SK-N-SH (cell line): Measurements from ENCODE around the gene ANK2. TPM values are rescaled to one million over a fixed set of nuclear protein-coding genes. Genes with fewer than 3 reads are reported as not detected.

Experiments used
- CTCF ChIA-PET: fragments of 300-600, 350-600 bp; formaldehyde crosslinking; extraction: SDS; loops from one replicate; lab custom pipeline; 2021; lab: Yijun Ruan, JAX
- POLR2A ChIA-PET: fragments of 350-600 bp; sonication (Branson Sonifier 250); formaldehyde crosslinking; extraction: SDS; loops from one replicate; lab custom pipeline; 2020; ENCODE audit warnings: antibody characterized with exemption, inconsistent platforms; lab: Yijun Ruan, JAX
- DNase-seq: peaks from one replicate; pipeline ENCODE4 v3.0.0; 2012
- H2AFZ ChIP-seq: fragments of 200-600 bp; sonication (generic); 2 replicates; pipeline ENCODE4 v1.8.1; 2016; ENCODE audit warnings: antibody characterized with exemption, mild to moderate bottlenecking, low read depth
- H3F3A ChIP-seq: fragments of 200-600 bp; sonication (generic); replicated peaks from 2 replicates; pipeline ENCODE3; 2016; ENCODE audit warnings: antibody characterized with exemption, mild to moderate bottlenecking; ENCODE audit not compliant: insufficient read depth
- H3K27ac ChIP-seq, 2 experiments: fragments of 200-500 bp in 1 of 2; fragments of 200-600 bp in 1 of 2; sonication (Bioruptor generic) in 1 of 2; sonication (generic), shearing (Covaris generic) in 1 of 2; 2 replicates each; pipeline versions ENCODE4 v1.5.1 to v1.6.1; 2014 to 2016; ENCODE audit warnings: low read depth in 2 of 2, inconsistent platforms in 1 of 2, low read length in 1 of 2, mild to moderate bottlenecking in 1 of 2, mixed read lengths in 1 of 2
- H3K27me3 ChIP-seq: fragments of 200-600 bp; sonication (generic), shearing (Covaris generic); 2 replicates; pipeline ENCODE4 v1.6.1; 2016; ENCODE audit warnings: mixed run types; ENCODE audit not compliant: insufficient read depth
- H3K36me3 ChIP-seq, 2 experiments: fragments of 200-500 bp in 1 of 2; fragments of 200-600 bp in 1 of 2; sonication (Bioruptor generic) in 1 of 2; sonication (generic) in 1 of 2; replicated peaks in 1 of 2; 2 replicates each; pipeline versions ENCODE3 to v1.5.1; 2014 to 2016; ENCODE audit warnings: low read length in 1 of 2, mild to moderate bottlenecking in 1 of 2; ENCODE audit not compliant: insufficient read depth in 2 of 2, control insufficient read depth in 1 of 2
- H3K4me1 ChIP-seq, 2 experiments: fragments of 200-500 bp in 1 of 2; fragments of 200-600 bp in 1 of 2; sonication (Bioruptor generic) in 1 of 2; sonication (generic), shearing (Covaris generic) in 1 of 2; 2 replicates each; pipeline versions ENCODE4 v1.5.1 to v1.6.1; 2014 to 2016; ENCODE audit warnings: low read depth in 1 of 2, low read length in 1 of 2, mixed run types in 1 of 2; ENCODE audit not compliant: insufficient read depth in 2 of 2, control insufficient read depth in 1 of 2
- H3K4me2 ChIP-seq: fragments of 200-600 bp; sonication (generic), shearing (Covaris generic); 2 replicates; pipeline ENCODE4 v1.6.1; 2017; ENCODE audit warnings: mixed run types
- H3K4me3 ChIP-seq, 2 experiments: fragments of 200-500 bp in 1 of 2; fragments of 200-600 bp in 1 of 2; sonication (Bioruptor generic) in 1 of 2; sonication (generic), shearing (Covaris generic) in 1 of 2; 2 replicates each; pipeline versions ENCODE4 v1.5.1 to v1.8.1; 2014 to 2016; ENCODE audit warnings: low read depth in 2 of 2, inconsistent platforms in 1 of 2, low read length in 1 of 2, mild to moderate bottlenecking in 1 of 2, mixed read lengths in 1 of 2, moderate library complexity in 1 of 2
- H3K79me2 ChIP-seq: fragments of 200-600 bp; sonication (generic); 2 replicates; pipeline ENCODE4 v1.8.1; 2017; ENCODE audit warnings: mild to moderate bottlenecking; ENCODE audit not compliant: insufficient read depth
- H3K9ac ChIP-seq: fragments of 200-600 bp; sonication (generic); 2 replicates; pipeline ENCODE4 v1.6.1; 2017; ENCODE audit warnings: mixed run types
- H3K9me2 ChIP-seq: fragments of 200-600 bp; sonication (generic); 2 replicates; pipeline ENCODE4 v1.6.1; 2017; ENCODE audit warnings: mixed run types
- H3K9me3 ChIP-seq: fragments of 200-600 bp; sonication (generic); 2 replicates; pipeline ENCODE4 v1.6.1; 2017; ENCODE audit warnings: mixed run types, mild to moderate bottlenecking, moderate library complexity
- H4K20me1 ChIP-seq: fragments of 200-600 bp; sonication (generic); 2 replicates; pipeline ENCODE4 v1.6.1; 2017; ENCODE audit warnings: mild to moderate bottlenecking, mixed run types; ENCODE audit not compliant: insufficient read depth
- CHD2 ChIP-seq: fragments of 150-350 bp; IDR thresholded peaks from 2 replicates; pipeline ENCODE4 v1.6.1; 2018; ENCODE audit warnings: low read length; ENCODE audit not compliant: partially characterized antibody
- CTCF ChIP-seq: fragments of 200-600 bp; sonication (generic); IDR thresholded peaks from 2 replicates; pipeline ENCODE4 v1.6.1; 2017; ENCODE audit warnings: antibody characterized with exemption, mild to moderate bottlenecking, moderate library complexity
- EP300 ChIP-seq, 2 experiments: IDR thresholded peaks; 2 replicates each; pipeline versions ENCODE4 v1.4.0 to v1.6.1; 2012; ENCODE audit warnings: borderline replicate concordance in 1 of 2, low read depth in 1 of 2, low read length in 1 of 2
- FOSL2 ChIP-seq: IDR thresholded peaks from 2 replicates; pipeline ENCODE4 v1.4.0; 2012; ENCODE audit warnings: low read depth, mild to moderate bottlenecking, moderate library complexity, borderline replicate concordance
- FOXJ3 ChIP-seq: sonication (generic); formaldehyde crosslinking; IDR thresholded peaks from 2 replicates; pipeline ENCODE4 v1.5.1; 2020; ENCODE audit warnings: mild to moderate bottlenecking, missing genetic modification reagents
- GATA2 ChIP-seq: sonication (generic); formaldehyde crosslinking; IDR thresholded peaks from 2 replicates; pipeline ENCODE4 v1.5.0; 2020; ENCODE audit warnings: mild to moderate bottlenecking, missing genetic modification reagents
- IRF3 ChIP-seq: fragments of 150-350 bp; IDR thresholded peaks from 2 replicates; pipeline ENCODE4 v1.6.1; 2016; ENCODE audit warnings: mild to moderate bottlenecking, low read depth, low read length
- MXI1 ChIP-seq: IDR thresholded peaks from 2 replicates; pipeline ENCODE4 v1.6.1; 2012; ENCODE audit warnings: mild to moderate bottlenecking, low read depth, low read length, improper control_type of control experiment
- NFIC ChIP-seq: IDR thresholded peaks from 2 replicates; pipeline ENCODE4 v1.4.0; 2012; ENCODE audit warnings: borderline replicate concordance
- NRF1 ChIP-seq: IDR thresholded peaks from 2 replicates; pipeline ENCODE4 v1.6.1; 2012; ENCODE audit warnings: low read depth, mild to moderate bottlenecking, low read length
- PBX3 ChIP-seq: IDR thresholded peaks from 2 replicates; pipeline ENCODE4; 2012
- RCOR1 ChIP-seq: fragments of 150-350 bp; IDR thresholded peaks from 2 replicates; pipeline ENCODE4 v1.6.1; 2017; ENCODE audit warnings: antibody characterized with exemption, low read length
- RFX5 ChIP-seq: IDR thresholded peaks from 2 replicates; pipeline ENCODE4 v1.6.1; 2012; ENCODE audit warnings: mild to moderate bottlenecking, improper control_type of control experiment, low read length
- TAF1 ChIP-seq: IDR thresholded peaks from 2 replicates; pipeline ENCODE4 v1.6.1; 2012; ENCODE audit warnings: low read depth, mild to moderate bottlenecking, low read length, moderate library complexity, borderline replicate concordance
- TCF12 ChIP-seq: IDR thresholded peaks from 2 replicates; pipeline ENCODE4 v1.4.0; 2012
- WGBS: methylation state at CpG from one replicate; pipeline ENCODE4 v1.1.6; 2017; ENCODE audit warnings: low lambda C conversion rate; 5-methylcytosine and 5-hydroxymethylcytosine counted together
- polyA plus RNA-seq, 3 experiments: library from polyadenylated mRNA; depleted of rRNA; stranded (reverse); fragments of >200 nt; gene quantifications; 2 replicates each; pipeline ENCODE4 v1.2.3, GENCODE V29; 2012

ANK2 gene
- polyA plus RNA-seq, 1 of the 3 experiments (the other 2 are of a cell fraction), result 0.69 TPM

- Histone ChIP-seq H3F3A (no peaks in the 10 kb centered on the region), H4K20me1 (no peaks in the 10 kb centered on the region), H2AFZ (no peak overlapping the region), H3K9me3 (no peaks in the 10 kb centered on the region), H3K79me2 (no peaks in the 10 kb centered on the region), H3K27me3 (no peaks in the 10 kb centered on the region), H3K9me2 (no peaks in the 10 kb centered on the region), H3K9ac (no peak overlapping the region), H3K27ac (no peak overlapping the region), H3K36me3 (no peaks in the 10 kb centered on the region), H3K4me2 (no peak overlapping the region), H3K4me3 (no peak overlapping the region), H3K4me1 (no peaks in the 10 kb centered on the region)
- ChIA-PET CTCF (interaction anchor here (1.0 kb wide), 1 partner anchor 107 kb away, joined by 4 read pairs; no protein-coding TSS in a partner anchor), POLR2A (no interaction called here)
- no peak for TF ChIP-seq TCF12
- no peak for TF ChIP-seq EP300 (IDR thresholded peaks at IDR 0.05; ENCODE audit: borderline replicate concordance in 1 of 2, low read depth in 1 of 2, low read length in 1 of 2)
- no peak for TF ChIP-seq PBX3
- no peak for TF ChIP-seq FOSL2
- no peak for TF ChIP-seq FOXJ3 (CRISPR knock-in tag)
- no peak for TF ChIP-seq CHD2
- TF ChIP-seq MXI1, result no peak
- TF ChIP-seq NFIC, result no peak
- no peak for TF ChIP-seq RCOR1
- TF ChIP-seq CTCF, result no peak
- TF ChIP-seq TAF1, result no peak
- 89% methylated on average over 1 of the region's 1 CpG for WGBS
- DNase-seq, result no peak
Observed at GRCh38 chr4:113212613-113213012, 163.2 kb downstream of the ANK2 start.

GRCh38 chr4:113221990-113222389, 172.5 kb downstream of the ANK2 start:
- H3K9ac ChIP-seq, result no peak overlapping the region
- no peaks in the 10 kb centered on the region for H3K9me2 ChIP-seq
- POLR2A ChIA-PET, result no interaction called here
- no peaks in the 10 kb centered on the region; a peak in 2 of 4 replicates for H3K4me1 ChIP-seq
- no peaks in the 10 kb centered on the region for H3K27me3 ChIP-seq
- no peak overlapping the region; the same call in 1 of the 2 replicates for H2AFZ ChIP-seq
- CTCF ChIA-PET, result no interaction called here
- 52% methylated on average over 2 of the region's 2 CpGs for WGBS
- H3F3A ChIP-seq, result peaks cover 3% of the 10 kb centered on the region
- no peak overlapping the region for H3K4me2 ChIP-seq
- H4K20me1 ChIP-seq, result no peaks in the 10 kb centered on the region
- H3K36me3 ChIP-seq, result no peaks in the 10 kb centered on the region
- TF ChIP-seq EP300 (IDR thresholded peaks at IDR 0.05; ENCODE audit: borderline replicate concordance in 1 of 2, low read depth in 1 of 2, low read length in 1 of 2), result no peak
- no peak for TF ChIP-seq GATA2 (CRISPR knock-in tag)
- TF ChIP-seq IRF3, result no peak
- no peak for TF ChIP-seq NRF1
- TF ChIP-seq NFIC, result no peak
- TF ChIP-seq FOSL2, result no peak
- TF ChIP-seq TCF12, result no peak
- no peak for TF ChIP-seq RFX5
- no peaks in the 10 kb centered on the region for H3K9me3 ChIP-seq
- no peak overlapping the region; a peak in 1 of 4 replicates for H3K27ac ChIP-seq
- no peaks in the 10 kb centered on the region for H3K79me2 ChIP-seq
- H3K4me3 ChIP-seq, result no peak overlapping the region
- DNase-seq, result no peak
